Loucy (cell line): ENCODE results near the gene BCR.

Source experiments
- H2AFZ ChIP-seq: fragments of 200-600 bp; sonication (generic); 2 replicates; pipeline ENCODE4 v1.6.0; 2016; ENCODE audit warnings: antibody characterized with exemption, mild to moderate bottlenecking, low read length, moderate library complexity
- H3F3A ChIP-seq: fragments of 200-600 bp; 2 replicates; pipeline ENCODE4 v1.6.0; 2016; ENCODE audit warnings: antibody characterized with exemption, low read depth, mild to moderate bottlenecking
- H3K27me3 ChIP-seq: fragments of 200-600 bp; sonication (generic); 2 replicates; pipeline ENCODE4 v1.6.1; 2014; ENCODE audit warnings: low read length, mild to moderate bottlenecking; ENCODE audit not compliant: insufficient read depth, poor library complexity, severe bottlenecking
- H3K36me3 ChIP-seq: fragments of 200-600 bp; sonication (generic); 2 replicates; pipeline ENCODE4 v1.6.1; 2016; ENCODE audit warnings: low read length; ENCODE audit not compliant: insufficient read depth
- H3K4me1 ChIP-seq: fragments of 200-600 bp; sonication (generic); 2 replicates; pipeline ENCODE4 v1.5.1; 2014; ENCODE audit warnings: low read length, mild to moderate bottlenecking; ENCODE audit not compliant: insufficient read depth, poor library complexity, severe bottlenecking
- H3K4me2 ChIP-seq: fragments of 200-600 bp; sonication (generic); 2 replicates; pipeline ENCODE4 v1.6.0; 2014; ENCODE audit warnings: antibody characterized with exemption, low read length, low read depth, mild to moderate bottlenecking; ENCODE audit not compliant: poor library complexity, severe bottlenecking
- H3K4me3 ChIP-seq: fragments of 200-600 bp; sonication (generic); 2 replicates; pipeline ENCODE4 v1.5.1; 2014; ENCODE audit warnings: low read length, mild to moderate bottlenecking, mixed read lengths; ENCODE audit not compliant: poor library complexity, severe bottlenecking
- H3K79me2 ChIP-seq: fragments of 200-600 bp; sonication (generic); 2 replicates; pipeline ENCODE4 v1.6.1; 2014; ENCODE audit warnings: low read length; ENCODE audit not compliant: insufficient read depth
- H3K9ac ChIP-seq: fragments of 200-600 bp; sonication (generic); 2 replicates; pipeline ENCODE4 v1.6.0; 2014; ENCODE audit warnings: mild to moderate bottlenecking, low read depth, low read length, moderate library complexity; ENCODE audit not compliant: poor library complexity, severe bottlenecking
- H3K9me2 ChIP-seq: fragments of 200-600 bp; sonication (generic); replicated peaks from 2 replicates; pipeline ENCODE4 v1.6.1; 2016; ENCODE audit warnings: low read depth, low read length, mixed read lengths
- H3K9me3 ChIP-seq: fragments of 200-600 bp; sonication (generic); 2 replicates; pipeline ENCODE4 v1.6.1; 2014; ENCODE audit warnings: mild to moderate bottlenecking, antibody characterized with exemption, low read length, low read depth; ENCODE audit not compliant: insufficient read depth
- H4K20me1 ChIP-seq: fragments of 200-600 bp; sonication (generic); 2 replicates; pipeline ENCODE4 v1.6.0; 2014; ENCODE audit warnings: antibody characterized with exemption, low read length, mild to moderate bottlenecking; ENCODE audit not compliant: insufficient read depth, poor library complexity, severe bottlenecking
- EZH2phosphoT487 ChIP-seq: fragments of 200-600 bp; IDR thresholded peaks from 2 replicates; pipeline ENCODE4 v1.6.1; 2018; ENCODE audit warnings: antibody characterized with exemption, mild to moderate bottlenecking, moderate library complexity, borderline replicate concordance
- TF ChIP-seq, protein P1 (sequence below): fragments of 200-600 bp; sonication (generic); conservative IDR thresholded peaks from 2 replicates; pipeline ENCODE4 v1.5.1; 2014; ENCODE audit warnings: mild to moderate bottlenecking, antibody characterized with exemption, low read length

The BCR gene

DNA sequence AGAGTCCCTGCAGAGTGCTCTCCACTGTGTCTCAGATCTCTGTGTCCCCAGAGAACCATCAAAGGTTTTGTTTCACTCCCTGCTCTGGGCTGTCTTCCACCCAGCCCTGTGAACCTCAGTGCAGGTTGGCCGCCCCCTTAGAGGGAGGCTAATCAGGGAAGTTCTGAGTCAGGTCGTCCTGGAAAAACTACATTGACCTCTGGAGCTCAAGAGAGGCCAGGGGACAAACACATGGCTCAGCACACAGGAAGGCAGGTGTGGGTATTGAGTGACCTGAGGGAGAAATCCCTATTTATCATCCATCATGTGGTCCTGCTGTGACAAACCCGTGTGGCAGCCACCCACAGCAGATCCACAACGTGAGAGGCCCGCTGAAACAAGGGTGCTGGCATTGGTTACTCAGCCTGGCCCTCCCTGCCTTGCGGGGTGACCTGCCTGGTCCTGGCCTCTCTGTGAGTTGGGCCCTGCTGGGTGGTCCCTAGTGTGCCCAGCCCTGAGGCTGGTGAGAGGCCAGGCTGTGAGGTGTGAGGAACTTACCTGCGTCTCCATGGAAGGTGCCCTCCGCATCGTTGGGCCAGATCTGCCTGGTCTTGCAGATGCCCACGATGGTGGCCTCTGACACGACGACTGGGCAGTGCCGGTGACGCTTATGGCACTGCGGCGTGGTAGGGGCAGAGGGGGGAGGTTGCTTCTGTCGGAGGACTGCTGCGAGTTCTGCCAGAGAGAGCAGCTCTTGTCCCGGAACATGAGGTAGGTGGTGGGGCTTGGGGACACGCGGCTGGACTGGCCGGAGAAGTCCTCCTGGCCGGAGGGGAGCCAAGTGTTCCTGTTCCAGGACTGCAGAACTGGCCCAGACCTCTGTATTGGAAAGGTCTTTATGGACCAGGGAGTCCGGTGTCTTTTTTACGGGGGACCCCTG lies 669 bp upstream of the BCR start:
- Histone ChIP-seq H3K36me3 (no peaks in the 10 kb centered on the region), H3K4me3 (peak overlapping the region; percentile 77), H3K9ac (peak overlapping the region; percentile 64), H3K9me2 (no peaks in the 10 kb centered on the region), H3K9me3 (peaks cover 14% of the 10 kb centered on the region; the same call in 1 of the 2 replicates), H2AFZ (0 out of 2 replicates have a peak overlapping the region, but pooled peaks have one; percentile 32), H3K4me2 (peak overlapping the region; percentile 88), H3K79me2 (peaks cover 57% of the 10 kb centered on the region), H3K4me1 (peaks cover 21% of the 10 kb centered on the region), H4K20me1 (peaks cover 47% of the 10 kb centered on the region), H3F3A (no peaks in the 10 kb centered on the region), H3K27me3 (peaks cover 7% of the 10 kb centered on the region)
- TF ChIP-seq, protein P1, sequence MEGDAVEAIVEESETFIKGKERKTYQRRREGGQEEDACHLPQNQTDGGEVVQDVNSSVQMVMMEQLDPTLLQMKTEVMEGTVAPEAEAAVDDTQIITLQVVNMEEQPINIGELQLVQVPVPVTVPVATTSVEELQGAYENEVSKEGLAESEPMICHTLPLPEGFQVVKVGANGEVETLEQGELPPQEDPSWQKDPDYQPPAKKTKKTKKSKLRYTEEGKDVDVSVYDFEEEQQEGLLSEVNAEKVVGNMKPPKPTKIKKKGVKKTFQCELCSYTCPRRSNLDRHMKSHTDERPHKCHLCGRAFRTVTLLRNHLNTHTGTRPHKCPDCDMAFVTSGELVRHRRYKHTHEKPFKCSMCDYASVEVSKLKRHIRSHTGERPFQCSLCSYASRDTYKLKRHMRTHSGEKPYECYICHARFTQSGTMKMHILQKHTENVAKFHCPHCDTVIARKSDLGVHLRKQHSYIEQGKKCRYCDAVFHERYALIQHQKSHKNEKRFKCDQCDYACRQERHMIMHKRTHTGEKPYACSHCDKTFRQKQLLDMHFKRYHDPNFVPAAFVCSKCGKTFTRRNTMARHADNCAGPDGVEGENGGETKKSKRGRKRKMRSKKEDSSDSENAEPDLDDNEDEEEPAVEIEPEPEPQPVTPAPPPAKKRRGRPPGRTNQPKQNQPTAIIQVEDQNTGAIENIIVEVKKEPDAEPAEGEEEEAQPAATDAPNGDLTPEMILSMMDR: no peak
- TF ChIP-seq EZH2phosphoT487: no peak

DNA sequence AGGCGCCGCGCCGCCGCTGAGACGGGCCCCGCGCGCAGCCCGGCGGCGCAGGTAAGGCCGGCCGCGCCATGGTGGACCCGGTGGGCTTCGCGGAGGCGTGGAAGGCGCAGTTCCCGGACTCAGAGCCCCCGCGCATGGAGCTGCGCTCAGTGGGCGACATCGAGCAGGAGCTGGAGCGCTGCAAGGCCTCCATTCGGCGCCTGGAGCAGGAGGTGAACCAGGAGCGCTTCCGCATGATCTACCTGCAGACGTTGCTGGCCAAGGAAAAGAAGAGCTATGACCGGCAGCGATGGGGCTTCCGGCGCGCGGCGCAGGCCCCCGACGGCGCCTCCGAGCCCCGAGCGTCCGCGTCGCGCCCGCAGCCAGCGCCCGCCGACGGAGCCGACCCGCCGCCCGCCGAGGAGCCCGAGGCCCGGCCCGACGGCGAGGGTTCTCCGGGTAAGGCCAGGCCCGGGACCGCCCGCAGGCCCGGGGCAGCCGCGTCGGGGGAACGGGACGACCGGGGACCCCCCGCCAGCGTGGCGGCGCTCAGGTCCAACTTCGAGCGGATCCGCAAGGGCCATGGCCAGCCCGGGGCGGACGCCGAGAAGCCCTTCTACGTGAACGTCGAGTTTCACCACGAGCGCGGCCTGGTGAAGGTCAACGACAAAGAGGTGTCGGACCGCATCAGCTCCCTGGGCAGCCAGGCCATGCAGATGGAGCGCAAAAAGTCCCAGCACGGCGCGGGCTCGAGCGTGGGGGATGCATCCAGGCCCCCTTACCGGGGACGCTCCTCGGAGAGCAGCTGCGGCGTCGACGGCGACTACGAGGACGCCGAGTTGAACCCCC lies 798 bp downstream of the BCR start:
- H3K9me2 ChIP-seq: no peaks in the 10 kb centered on the region
- peak overlapping the region; percentile 99 for H3K4me3 ChIP-seq
- peaks cover 23% of the 10 kb centered on the region for H3K4me1 ChIP-seq
- peaks cover 4% of the 10 kb centered on the region for H3F3A ChIP-seq
- H2AFZ ChIP-seq: no peak overlapping the region
- peaks cover 7% of the 10 kb centered on the region; the same call in 1 of the 2 replicates for H3K9me3 ChIP-seq
- peaks cover 7% of the 10 kb centered on the region for H3K27me3 ChIP-seq
- TF ChIP-seq, protein P1: no peak
- no peak for TF ChIP-seq EZH2phosphoT487
- H3K79me2 ChIP-seq: peaks cover 72% of the 10 kb centered on the region
- H3K36me3 ChIP-seq: peaks cover 4% of the 10 kb centered on the region; the same call in 1 of the 2 replicates
- peak overlapping the region; percentile 81 for H3K4me2 ChIP-seq
- H3K9ac ChIP-seq: peak overlapping the region; percentile 97
- H4K20me1 ChIP-seq: peaks cover 55% of the 10 kb centered on the region

DNA sequence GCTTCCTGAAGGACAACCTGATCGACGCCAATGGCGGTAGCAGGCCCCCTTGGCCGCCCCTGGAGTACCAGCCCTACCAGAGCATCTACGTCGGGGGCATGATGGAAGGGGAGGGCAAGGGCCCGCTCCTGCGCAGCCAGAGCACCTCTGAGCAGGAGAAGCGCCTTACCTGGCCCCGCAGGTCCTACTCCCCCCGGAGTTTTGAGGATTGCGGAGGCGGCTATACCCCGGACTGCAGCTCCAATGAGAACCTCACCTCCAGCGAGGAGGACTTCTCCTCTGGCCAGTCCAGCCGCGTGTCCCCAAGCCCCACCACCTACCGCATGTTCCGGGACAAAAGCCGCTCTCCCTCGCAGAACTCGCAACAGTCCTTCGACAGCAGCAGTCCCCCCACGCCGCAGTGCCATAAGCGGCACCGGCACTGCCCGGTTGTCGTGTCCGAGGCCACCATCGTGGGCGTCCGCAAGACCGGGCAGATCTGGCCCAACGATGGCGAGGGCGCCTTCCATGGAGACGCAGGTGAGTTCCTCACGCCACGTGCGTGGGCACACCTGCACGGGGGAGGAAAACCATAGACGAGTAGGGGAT lies 1.5 kb downstream of the BCR start:
- H3K9me2 ChIP-seq: no peaks in the 10 kb centered on the region
- peaks cover under 1% of the 10 kb centered on the region; the same call in 1 of the 2 replicates for H3K9me3 ChIP-seq
- peak overlapping the region; percentile 99 for H3K4me3 ChIP-seq
- H3K36me3 ChIP-seq: peaks cover 10% of the 10 kb centered on the region; the same call in 1 of the 2 replicates
- H4K20me1 ChIP-seq: peaks cover 62% of the 10 kb centered on the region
- TF ChIP-seq EZH2phosphoT487: no peak
- TF ChIP-seq, protein P1: no peak
- H3K9ac ChIP-seq: peak overlapping the region; percentile 97
- peaks cover 4% of the 10 kb centered on the region for H3F3A ChIP-seq
- H2AFZ ChIP-seq: no peak overlapping the region
- peaks cover 7% of the 10 kb centered on the region for H3K27me3 ChIP-seq
- H3K4me2 ChIP-seq: peak overlapping the region; percentile 81
- H3K79me2 ChIP-seq: peaks cover 79% of the 10 kb centered on the region
- peaks cover 30% of the 10 kb centered on the region for H3K4me1 ChIP-seq
